GM08714 (cell line): ENCODE data around the gene SLC7A9.

Experiments used
- H3K4me3 ChIP-seq: fragments of 200-500 bp; sonication (Bioruptor generic); 2 replicates; pipeline ENCODE4 v1.5.1; 2014; ENCODE audit warnings: mild to moderate bottlenecking, low read length, inconsistent platforms
- ZNF274 ChIP-seq: IDR thresholded peaks from 2 replicates; pipeline ENCODE4 v1.6.1; 2012; ENCODE audit warnings: mild to moderate bottlenecking, low read depth, low read length

SLC7A9 gene

DNA sequence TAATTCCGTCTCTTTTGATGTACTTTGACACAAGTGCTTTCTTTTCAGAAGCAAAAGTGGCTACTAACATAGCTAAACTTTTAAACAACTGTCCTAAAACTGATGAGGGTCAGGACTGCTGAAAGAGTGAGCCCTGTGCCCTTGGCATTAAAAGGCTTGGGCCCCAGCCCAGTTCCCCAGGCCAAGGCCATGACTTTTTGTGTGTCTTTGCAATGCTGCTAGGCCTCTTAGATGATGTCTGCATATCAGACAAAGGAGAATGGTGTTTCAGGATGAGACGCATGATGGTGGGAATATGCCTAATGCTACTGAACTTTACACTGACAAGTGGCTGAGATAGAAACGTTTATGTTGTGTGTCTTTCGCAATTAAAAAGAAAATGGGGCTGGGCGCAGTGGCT, 38.0 kb downstream of the SLC7A9 start:
- no peak for TF ChIP-seq ZNF274

GRCh38 chr19:32830231-32831014, 39.1 kb downstream of the SLC7A9 start:
- TF ChIP-seq ZNF274: no peak
- no peak overlapping the region for H3K4me3 ChIP-seq

More for the DNA sequence above, 38.0 kb downstream of the SLC7A9 start:
- H3K4me3 ChIP-seq: no peak overlapping the region

GRCh38 chr19:32829345-32829896, 40.1 kb downstream of the SLC7A9 start:
- no peak for TF ChIP-seq ZNF274
- H3K4me3 ChIP-seq: no peak overlapping the region

GRCh38 chr19:32828643-32829344, 40.8 kb downstream of the SLC7A9 start:
- no peak overlapping the region for H3K4me3 ChIP-seq
- no peak for TF ChIP-seq ZNF274

DNA sequence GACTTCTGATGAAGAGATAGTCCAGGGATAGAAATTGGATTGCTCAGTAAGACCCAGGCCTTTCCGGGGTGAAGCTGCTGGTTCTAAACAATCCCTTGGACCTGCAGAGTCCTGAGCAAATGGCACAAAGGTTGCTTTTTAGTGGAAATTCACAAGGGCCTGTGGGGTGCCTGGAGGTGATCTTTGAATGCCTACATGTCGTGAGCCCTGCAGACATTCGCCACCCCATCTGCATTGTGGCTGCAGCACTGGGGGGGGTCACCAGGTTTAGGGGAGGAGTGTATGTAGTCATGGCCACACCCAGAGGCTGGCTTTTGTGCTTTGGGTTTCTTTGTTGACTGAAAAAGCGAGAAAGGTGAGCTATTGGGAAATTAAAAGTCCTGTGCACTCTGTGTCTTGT, 41.4 kb downstream of the SLC7A9 start:
- no peak overlapping the region for H3K4me3 ChIP-seq
- no peak for TF ChIP-seq ZNF274

DNA sequence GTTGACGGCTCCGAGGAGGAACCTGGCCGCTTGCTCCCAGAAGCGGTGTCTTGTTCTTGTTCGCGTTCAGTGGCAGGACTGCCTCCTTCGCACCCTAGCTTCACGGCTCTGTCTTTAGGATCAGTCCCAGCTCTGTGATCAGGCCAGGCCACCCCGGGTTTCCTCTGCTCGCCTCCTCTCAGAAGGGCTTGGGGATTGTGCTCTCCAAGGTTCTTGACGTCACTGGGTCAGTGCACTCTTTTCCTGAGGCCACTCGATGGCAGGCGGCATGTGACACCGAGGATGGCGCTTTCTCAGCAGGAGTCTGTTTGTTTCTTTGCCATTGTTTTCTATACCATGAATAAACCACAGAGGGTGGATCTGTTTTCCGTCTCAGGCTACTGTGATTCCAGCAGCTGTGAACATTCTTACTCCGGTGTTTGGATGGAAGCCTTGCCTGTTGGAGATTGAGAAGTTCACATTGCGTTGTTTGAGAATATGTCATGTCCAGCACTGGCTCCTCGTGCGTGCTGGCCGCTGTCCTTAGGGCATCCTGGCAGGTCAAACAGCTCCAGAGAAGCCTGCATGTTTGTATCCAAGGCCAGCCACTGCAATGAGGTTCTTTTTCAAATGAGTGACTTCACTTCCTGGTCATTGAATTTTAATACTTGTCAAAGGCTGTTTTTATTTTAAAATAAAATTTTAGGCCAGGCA, 44.5 kb downstream of the SLC7A9 start:
- no peak for TF ChIP-seq ZNF274
- no peak overlapping the region for H3K4me3 ChIP-seq

DNA sequence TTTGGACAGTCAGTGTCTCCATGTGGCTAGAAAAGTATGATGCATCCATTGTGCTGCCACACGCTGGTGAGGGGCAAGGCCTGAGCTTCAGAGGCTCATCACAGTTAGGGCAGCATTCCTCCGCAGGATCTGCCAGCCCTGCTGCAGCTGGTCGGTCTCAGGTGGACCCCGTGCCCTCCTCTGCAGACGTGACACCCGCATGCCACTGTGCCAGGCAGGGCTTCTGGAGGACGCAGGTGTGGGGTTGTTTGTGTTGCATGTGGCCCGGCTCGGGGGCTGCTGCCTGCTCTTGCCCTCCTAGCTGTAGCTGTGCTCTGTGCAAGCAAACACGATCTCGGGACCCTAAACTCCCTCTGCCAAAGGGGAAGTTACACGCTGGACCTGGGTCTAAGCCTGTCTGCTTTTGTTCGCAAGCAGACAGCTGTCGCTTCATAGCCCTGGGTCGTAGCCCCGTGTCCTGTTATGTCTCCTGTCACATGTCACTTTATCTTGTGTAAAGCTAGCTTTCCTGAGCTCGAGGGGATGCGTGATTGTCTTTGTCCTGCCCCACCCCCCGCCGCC, 45.3 kb downstream of the SLC7A9 start:
- H3K4me3 ChIP-seq: no peak overlapping the region
- no peak for TF ChIP-seq ZNF274

GRCh38 chr19:32823747-32824102, 45.8 kb downstream of the SLC7A9 start:
- H3K4me3 ChIP-seq: no peak overlapping the region
- no peak for TF ChIP-seq ZNF274

DNA sequence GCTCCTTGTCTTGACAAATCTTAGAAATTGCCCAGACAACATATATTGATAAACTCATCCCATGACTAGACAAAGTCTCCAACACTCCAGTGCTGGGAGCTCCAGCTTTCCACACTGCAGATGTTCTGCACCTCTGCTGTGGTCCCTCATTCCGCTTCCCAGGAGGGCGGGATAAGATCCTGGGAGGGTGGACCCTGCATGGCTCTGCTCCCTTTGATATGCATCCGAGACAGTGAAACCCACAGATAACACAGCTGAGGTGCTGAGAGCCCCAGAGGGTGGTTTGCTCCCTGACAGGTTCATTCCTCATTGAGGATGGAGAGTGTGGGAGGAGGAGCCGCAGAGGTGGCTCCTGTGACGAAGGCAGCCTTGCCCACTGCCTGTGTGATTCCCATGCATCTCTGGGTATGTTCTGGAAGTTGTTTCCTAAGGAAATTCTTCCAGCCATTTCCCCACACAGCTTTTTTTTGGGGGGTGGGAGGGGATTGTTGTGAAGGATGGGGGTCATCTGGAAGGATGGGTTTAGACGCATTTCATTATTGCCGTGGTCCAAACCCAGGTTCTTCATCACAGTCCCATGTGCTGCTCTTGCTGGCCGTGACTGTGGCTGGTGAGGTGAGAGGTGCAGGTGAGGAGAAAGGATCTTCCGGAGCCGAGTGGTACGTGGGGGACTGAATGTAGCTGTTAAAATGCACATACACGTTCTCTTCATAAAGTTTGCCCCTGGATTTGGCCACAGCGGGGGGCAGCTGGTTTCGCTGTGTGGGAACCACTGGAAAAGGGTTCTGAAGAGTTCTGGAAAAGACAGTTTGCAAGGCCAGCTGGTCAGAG, 46.4 kb downstream of the SLC7A9 start:
- H3K4me3 ChIP-seq: no peak overlapping the region
- TF ChIP-seq ZNF274: no peak

GRCh38 chr19:32819419-32820400, 49.9 kb downstream of the SLC7A9 start:
- H3K4me3 ChIP-seq: no peak overlapping the region
- TF ChIP-seq ZNF274: no peak

GRCh38 chr19:32818536-32818935, 51.0 kb downstream of the SLC7A9 start:
- TF ChIP-seq ZNF274: no peak
- H3K4me3 ChIP-seq: no peak overlapping the region
